ENCODE measurements around the gene ALDH4A1.

DNA sequence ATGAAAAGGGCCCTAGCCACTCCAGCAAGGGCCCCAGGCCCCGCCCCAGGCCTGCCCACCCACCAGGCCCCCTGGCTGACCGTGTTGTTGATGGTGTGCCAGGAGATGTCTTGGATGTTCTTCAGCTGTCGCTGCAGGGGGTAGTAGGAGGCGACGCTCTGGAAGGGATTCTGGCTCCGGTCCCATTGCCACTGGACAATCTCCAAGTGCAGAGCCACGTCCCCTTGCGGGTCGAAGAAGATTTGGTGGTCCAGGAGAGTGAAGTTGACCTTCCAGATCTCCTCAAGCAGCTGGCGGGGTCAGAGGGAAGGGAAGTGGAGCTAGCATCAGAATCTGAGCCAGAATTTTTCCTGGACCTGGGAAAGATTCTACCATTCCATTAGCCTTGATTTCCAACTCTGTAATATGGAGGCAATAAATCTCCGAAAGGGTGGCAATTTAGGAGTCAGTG lies 53.1 kb downstream of the ALDH4A1 start:
- TF ChIP-seq ZNF232 (CRISPR knock-in tag; IDR thresholded peaks at IDR 0.05) (no peak), ZNF423 (CRISPR knock-in tag; IDR thresholded peaks at IDR 0.05) (no peak), SMAD4 (CRISPR knock-in tag; IDR thresholded peaks at IDR 0.05) (no peak), CREB1 (CRISPR knock-in tag; IDR thresholded peaks at IDR 0.05) (no peak)
